ENCODE measurements around the gene ID3. TPM values are rescaled to one million over a fixed set of nuclear protein-coding genes. Genes with fewer than 3 reads are reported as not detected.

The ID3 gene
- polyA plus RNA-seq, 3 donors, result 1.1 to 31.1 (median 2.5) TPM

DNA sequence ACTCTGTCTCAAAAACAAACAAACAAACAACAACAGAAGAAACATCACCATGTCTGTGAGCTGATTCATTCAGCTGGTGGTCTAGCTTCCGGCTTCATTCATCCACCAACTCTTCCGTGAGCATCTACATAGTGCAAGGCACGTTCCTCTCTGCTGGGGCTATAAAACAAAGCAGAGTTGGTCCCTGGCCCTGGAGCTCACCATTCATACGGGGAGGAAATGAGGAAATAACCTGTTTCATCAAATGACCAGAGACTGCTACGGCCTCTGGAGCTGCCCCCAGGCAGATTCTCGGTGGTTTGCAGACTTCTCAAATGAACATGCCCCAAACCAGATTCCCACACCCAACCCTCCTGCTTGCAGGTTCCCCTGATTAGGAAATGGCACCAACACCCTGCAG, 41.0 kb upstream of the ID3 start:
- intact Hi-C loops (cut with micrococcal nuclease), result no loop called here
- no peaks in the 10 kb centered on the region for H4K20me1 ChIP-seq (ENCODE audit: insufficient read depth, low read length)
- H3K79me2 ChIP-seq (ENCODE audit: insufficient read depth, low read length), result no peaks in the 10 kb centered on the region
- 55% methylated on average over 6 of the region's 6 CpGs for WGBS (ENCODE audit: insufficient coverage)
- H3K27me3 ChIP-seq (ENCODE audit: control insufficient read depth in 2 of 2, insufficient read depth in 2 of 2, low read length in 2 of 2), result no peaks in the 10 kb centered on the region
- Mint-ChIP-seq H3K4me3 (no peak overlapping the region), H3K27ac (no peak overlapping the region), H3K9me3 (no peaks in the 10 kb centered on the region), H3K27me3 (ENCODE audit: low read depth in 3 of 3) (peaks cover 0 to 8% (median 7%) of the 10 kb centered on the region in 3 donors), H3K4me1 (peaks cover 3% of the 10 kb centered on the region), H3K36me3 (no peaks in the 10 kb centered on the region)
- H3K4me1 ChIP-seq (ENCODE audit: control insufficient read depth in 1 of 2, insufficient read depth in 2 of 2, low read length in 2 of 2), result no peaks in the 10 kb centered on the region
- H3K36me3 ChIP-seq (replicated peaks in 1 of 2; ENCODE audit: control insufficient read depth in 1 of 2, insufficient read depth in 2 of 2, low read length in 2 of 2), result no peaks in the 10 kb centered on the region
- no peaks in the 10 kb centered on the region for H3K9me3 ChIP-seq (replicated peaks in 1 of 2; ENCODE audit: control insufficient read depth in 1 of 2, insufficient read depth in 1 of 2, low read length in 2 of 2)
- no peak overlapping the region for H3K9ac ChIP-seq (ENCODE audit: insufficient read depth, low read length, poor library complexity, severe bottlenecking)
- DNase-seq, result no peak
- no peak overlapping the region for H3K4me2 ChIP-seq (replicated peaks; ENCODE audit: extremely low read depth, low read length, poor library complexity, severe bottlenecking)
- TF ChIP-seq, protein P1, sequence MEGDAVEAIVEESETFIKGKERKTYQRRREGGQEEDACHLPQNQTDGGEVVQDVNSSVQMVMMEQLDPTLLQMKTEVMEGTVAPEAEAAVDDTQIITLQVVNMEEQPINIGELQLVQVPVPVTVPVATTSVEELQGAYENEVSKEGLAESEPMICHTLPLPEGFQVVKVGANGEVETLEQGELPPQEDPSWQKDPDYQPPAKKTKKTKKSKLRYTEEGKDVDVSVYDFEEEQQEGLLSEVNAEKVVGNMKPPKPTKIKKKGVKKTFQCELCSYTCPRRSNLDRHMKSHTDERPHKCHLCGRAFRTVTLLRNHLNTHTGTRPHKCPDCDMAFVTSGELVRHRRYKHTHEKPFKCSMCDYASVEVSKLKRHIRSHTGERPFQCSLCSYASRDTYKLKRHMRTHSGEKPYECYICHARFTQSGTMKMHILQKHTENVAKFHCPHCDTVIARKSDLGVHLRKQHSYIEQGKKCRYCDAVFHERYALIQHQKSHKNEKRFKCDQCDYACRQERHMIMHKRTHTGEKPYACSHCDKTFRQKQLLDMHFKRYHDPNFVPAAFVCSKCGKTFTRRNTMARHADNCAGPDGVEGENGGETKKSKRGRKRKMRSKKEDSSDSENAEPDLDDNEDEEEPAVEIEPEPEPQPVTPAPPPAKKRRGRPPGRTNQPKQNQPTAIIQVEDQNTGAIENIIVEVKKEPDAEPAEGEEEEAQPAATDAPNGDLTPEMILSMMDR (IDR thresholded peaks at IDR 0.05), result no peak
- no peak overlapping the region for H3K4me3 ChIP-seq (replicated peaks in 1 of 3; ENCODE audit: low read depth in 2 of 3, low read length in 3 of 3)
- no peak overlapping the region for H2AFZ ChIP-seq (ENCODE audit: insufficient read depth, low read depth, low read length, poor library complexity, severe bottlenecking)
- no peak overlapping the region for H3K27ac ChIP-seq (ENCODE audit: low read depth in 1 of 2, low read length in 2 of 2)

DNA sequence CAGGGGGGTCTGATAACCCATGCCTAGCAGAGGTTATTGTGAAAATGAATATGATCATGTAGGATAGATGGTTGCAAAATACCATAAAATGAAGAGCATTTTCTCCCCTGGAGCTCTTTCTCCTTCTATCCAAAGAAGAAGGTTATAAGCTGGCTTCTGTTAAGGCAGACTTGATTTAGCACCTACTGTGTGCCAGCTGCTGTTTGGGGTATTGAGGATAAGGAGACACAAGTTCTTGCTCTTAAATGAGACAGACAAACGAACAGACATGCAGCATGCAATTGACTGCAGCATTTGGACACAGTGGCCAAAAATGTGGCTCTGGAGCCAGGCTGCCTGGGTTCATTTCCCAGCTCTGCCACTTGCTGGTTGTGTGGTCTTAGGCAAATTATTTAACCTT, 39.8 kb upstream of the ID3 start:
- TF ChIP-seq, protein P1 (IDR thresholded peaks at IDR 0.05), result no peak
- H2AFZ ChIP-seq (ENCODE audit: insufficient read depth, low read depth, low read length, poor library complexity, severe bottlenecking), result no peak overlapping the region
- H4K20me1 ChIP-seq (ENCODE audit: insufficient read depth, low read length), result no peaks in the 10 kb centered on the region
- no peaks in the 10 kb centered on the region for H3K4me1 ChIP-seq (ENCODE audit: control insufficient read depth in 1 of 2, insufficient read depth in 2 of 2, low read length in 2 of 2)
- Mint-ChIP-seq H3K4me1 (peaks cover 3% of the 10 kb centered on the region), H3K27ac (no peak overlapping the region), H3K36me3 (no peaks in the 10 kb centered on the region), H3K9me3 (no peaks in the 10 kb centered on the region), H3K27me3 (ENCODE audit: low read depth in 3 of 3) (peaks cover 0 to 8% (median 7%) of the 10 kb centered on the region in 3 donors), H3K4me3 (no peak overlapping the region)
- H3K27ac ChIP-seq (ENCODE audit: low read depth in 1 of 2, low read length in 2 of 2), result no peak overlapping the region
- H3K4me2 ChIP-seq (replicated peaks; ENCODE audit: extremely low read depth, low read length, poor library complexity, severe bottlenecking), result no peak overlapping the region
- no peaks in the 10 kb centered on the region for H3K9me3 ChIP-seq (replicated peaks in 1 of 2; ENCODE audit: control insufficient read depth in 1 of 2, insufficient read depth in 1 of 2, low read length in 2 of 2)
- H3K9ac ChIP-seq (ENCODE audit: insufficient read depth, low read length, poor library complexity, severe bottlenecking), result no peak overlapping the region
- intact Hi-C loops (cut with micrococcal nuclease), result no loop called here
- H3K79me2 ChIP-seq (ENCODE audit: insufficient read depth, low read length), result no peaks in the 10 kb centered on the region
- WGBS (ENCODE audit: insufficient coverage), result 71% methylated on average over 1 of the region's 1 CpG
- no peaks in the 10 kb centered on the region for H3K36me3 ChIP-seq (replicated peaks in 1 of 2; ENCODE audit: control insufficient read depth in 1 of 2, insufficient read depth in 2 of 2, low read length in 2 of 2)
- DNase-seq, result no peak
- H3K4me3 ChIP-seq (replicated peaks in 1 of 3; ENCODE audit: low read depth in 2 of 3, low read length in 3 of 3), result no peak overlapping the region
- H3K27me3 ChIP-seq (ENCODE audit: control insufficient read depth in 2 of 2, insufficient read depth in 2 of 2, low read length in 2 of 2), result no peaks in the 10 kb centered on the region

Measured in CD14-positive monocyte (primary cell).